Upper lobe of left lung (tissue), 6 donors: ENCODE measurements around the gene TOMM6. TPM values are rescaled to one million over a fixed set of nuclear protein-coding genes. Genes with fewer than 3 reads are reported as not detected.
"Not testable (repeated sequence)": the region's sequence is repeated elsewhere in the genome, so short reads cannot be mapped to it uniquely, and the experiment has no call there.

Experiments
- ATAC-seq, 2 donors: fragments of 200-7000 bp; cut with Tn5 transposase; one replicate each; pipeline ENCODE4 v1.9.1; 2022; ENCODE audit warnings: mild to moderate bottlenecking in 2 of 2, moderate library complexity in 2 of 2; ENCODE audit not compliant: low FRiP score in 2 of 2
- DNase-seq, 2 donors: peaks; one replicate each; pipeline ENCODE4 v3.0.0-alpha.2; 2019 to 2020
- H3K27ac ChIP-seq, 4 donors: fragments of 200-600 bp; sonication (generic); one replicate each; pipeline ENCODE4 v1.5.1; 2016 to 2019
- H3K27me3 ChIP-seq, 4 donors: fragments of 200-600 bp; sonication (generic); one replicate each; pipeline ENCODE4 v1.5.1; 2017 to 2019
- H3K36me3 ChIP-seq, 4 donors: fragments of 200-600 bp; sonication (generic); one replicate each; pipeline ENCODE4 v1.5.1; 2016 to 2019
- H3K4me1 ChIP-seq, 4 donors: fragments of 200-600 bp; sonication (generic); one replicate each; pipeline ENCODE4 v1.5.1; 2018 to 2019
- H3K4me3 ChIP-seq, 4 donors: fragments of 200-600 bp; sonication (generic); one replicate each; pipeline ENCODE4 v1.5.1; 2017 to 2019; ENCODE audit warnings: mild to moderate bottlenecking in 2 of 4, moderate library complexity in 1 of 4
- H3K9me3 ChIP-seq, 4 donors: fragments of 200-600 bp; sonication (generic); one replicate each; pipeline ENCODE4 v1.5.1; 2018 to 2019
- EP300 ChIP-seq, 4 donors: sonication (generic); formaldehyde crosslinking; IDR thresholded peaks; one replicate each; pipeline ENCODE4 v1.5.1; 2017; ENCODE audit warnings: antibody characterized with exemption in 4 of 4, control low read depth in 2 of 4
- POLR2A ChIP-seq, 4 donors: fragments of 450-650 bp; IDR thresholded peaks; one replicate each; pipeline ENCODE4 v1.5.1; 2016 to 2017; ENCODE audit warnings: antibody characterized with exemption in 4 of 4, mild to moderate bottlenecking in 2 of 4
- POLR2AphosphoS5 ChIP-seq, 2 donors: sonication (generic); formaldehyde crosslinking; IDR thresholded peaks; one replicate each; pipeline ENCODE4 v1.5.1; 2017; ENCODE audit warnings: antibody characterized with exemption in 2 of 2
- WGBS, 2 donors: methylation state at CpG; one replicate each; pipeline ENCODE4 v1.1.5; 2017 to 2018; 5-methylcytosine and 5-hydroxymethylcytosine counted together
- total RNA-seq, 6 donors: library from RNA; depleted of rRNA in 4 of 6; stranded (reverse); fragments of >200 nt in 4 of 6; gene quantifications; one replicate each; pipeline versions ENCODE4 v1.1.0 to v1.2.1, GENCODE V29; 2016 to 2021
- TF ChIP-seq, protein P1 (sequence below), 6 experiments: fragments of 450-650 bp in 4 of 6; fragments of 200-600 bp in 2 of 6; sonication (generic) in 2 of 6; IDR thresholded peaks; one replicate each; pipeline ENCODE4 v1.5.1; 2016 to 2019; ENCODE audit warnings: antibody characterized with exemption in 6 of 6
- donor health status: DM: no; HTN: no; CAD: no; lungs with moderate emphysema.
- donor health status: DM: no; HTN: yes; CAD: no; lungs with severe emphysema.

Gene TOMM6
- total RNA-seq, 6 donors from 2014 or later: 7.3 to 169 (median 96.9) TPM

DNA sequence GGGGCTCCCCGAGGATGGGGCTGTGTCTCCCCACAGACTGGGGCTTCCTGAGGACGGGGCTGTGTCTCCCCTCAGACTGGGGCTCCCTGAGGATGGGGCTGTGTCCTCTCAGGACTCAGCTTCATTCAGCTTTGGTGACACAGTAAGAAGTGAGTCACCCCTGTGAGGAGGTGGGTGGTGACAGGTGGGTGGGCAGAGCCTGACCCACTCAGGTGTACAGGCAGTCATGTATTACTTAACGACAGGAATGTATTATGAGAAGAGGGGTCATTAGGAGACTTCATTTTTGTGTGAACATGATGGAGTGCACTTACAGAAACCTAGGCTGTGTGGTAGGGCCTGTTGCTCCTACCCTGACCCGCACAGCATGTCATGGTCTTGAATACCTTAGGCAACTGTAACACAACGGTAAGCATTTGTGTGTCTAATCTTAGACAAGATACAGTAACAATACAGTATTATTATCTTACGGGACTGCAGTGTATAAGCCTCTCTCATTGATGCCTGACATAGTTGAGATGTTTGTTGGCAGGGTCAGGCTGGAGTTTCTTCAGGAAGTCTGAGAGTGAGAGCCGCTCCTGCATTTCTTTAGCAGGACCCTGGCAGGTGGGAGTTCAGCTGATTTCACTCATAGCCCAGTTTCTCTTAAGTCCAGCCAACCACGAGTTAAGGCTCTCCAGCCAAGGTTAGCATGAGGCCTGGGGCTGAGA lies 29.4 kb upstream of the TOMM6 start:
- no peak for TF ChIP-seq POLR2A (IDR thresholded peaks at IDR 0.05)
- TF ChIP-seq POLR2AphosphoS5 (IDR thresholded peaks at IDR 0.05): no peak
- TF ChIP-seq, protein P1, sequence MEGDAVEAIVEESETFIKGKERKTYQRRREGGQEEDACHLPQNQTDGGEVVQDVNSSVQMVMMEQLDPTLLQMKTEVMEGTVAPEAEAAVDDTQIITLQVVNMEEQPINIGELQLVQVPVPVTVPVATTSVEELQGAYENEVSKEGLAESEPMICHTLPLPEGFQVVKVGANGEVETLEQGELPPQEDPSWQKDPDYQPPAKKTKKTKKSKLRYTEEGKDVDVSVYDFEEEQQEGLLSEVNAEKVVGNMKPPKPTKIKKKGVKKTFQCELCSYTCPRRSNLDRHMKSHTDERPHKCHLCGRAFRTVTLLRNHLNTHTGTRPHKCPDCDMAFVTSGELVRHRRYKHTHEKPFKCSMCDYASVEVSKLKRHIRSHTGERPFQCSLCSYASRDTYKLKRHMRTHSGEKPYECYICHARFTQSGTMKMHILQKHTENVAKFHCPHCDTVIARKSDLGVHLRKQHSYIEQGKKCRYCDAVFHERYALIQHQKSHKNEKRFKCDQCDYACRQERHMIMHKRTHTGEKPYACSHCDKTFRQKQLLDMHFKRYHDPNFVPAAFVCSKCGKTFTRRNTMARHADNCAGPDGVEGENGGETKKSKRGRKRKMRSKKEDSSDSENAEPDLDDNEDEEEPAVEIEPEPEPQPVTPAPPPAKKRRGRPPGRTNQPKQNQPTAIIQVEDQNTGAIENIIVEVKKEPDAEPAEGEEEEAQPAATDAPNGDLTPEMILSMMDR (IDR thresholded peaks at IDR 0.05): no peak
- TF ChIP-seq EP300 (IDR thresholded peaks at IDR 0.05): no peak
- no peaks in the 10 kb centered on the region for H3K4me1 ChIP-seq
- no peak for ATAC-seq
- H3K27ac ChIP-seq: no peak overlapping the region
- H3K4me3 ChIP-seq: no peak overlapping the region
- H3K9me3 ChIP-seq: no peaks in the 10 kb centered on the region
- no peak for DNase-seq
- WGBS, 2 donors: 68 to 71% methylated on average over 3 to 6 of the region's 8 CpGs
- no peaks in the 10 kb centered on the region for H3K27me3 ChIP-seq
- H3K36me3 ChIP-seq: no peaks in the 10 kb centered on the region

DNA sequence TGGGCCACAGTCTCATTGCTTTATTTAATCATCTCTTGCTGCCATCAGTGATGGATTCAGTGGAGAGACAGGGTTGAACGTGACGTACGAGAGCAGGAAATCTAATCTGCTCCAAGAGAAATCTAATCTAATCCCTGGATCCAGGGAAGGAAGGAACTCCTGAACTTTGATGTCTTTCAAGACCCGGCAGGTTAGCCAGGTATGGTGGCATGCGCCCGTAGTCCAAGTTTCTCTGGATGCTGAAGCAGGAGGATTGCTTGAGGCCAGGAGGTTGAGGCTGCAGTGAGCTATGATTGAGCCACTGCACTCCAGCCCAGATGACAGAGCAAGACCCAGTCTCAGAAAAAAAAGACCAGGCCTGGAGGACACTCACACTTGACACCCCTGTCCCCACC lies 28.9 kb upstream of the TOMM6 start:
- 86 to 87% methylated on average over 6 of the region's 6 CpGs for WGBS, 2 donors
- Histone ChIP-seq H3K27me3 (no peaks in the 10 kb centered on the region), H3K27ac (no peak overlapping the region), H3K4me1 (no peaks in the 10 kb centered on the region), H3K9me3 (no peaks in the 10 kb centered on the region), H3K4me3 (no peak overlapping the region), H3K36me3 (no peaks in the 10 kb centered on the region)
- DNase-seq (no peak), ATAC-seq (no peak)
- TF ChIP-seq POLR2AphosphoS5 (IDR thresholded peaks at IDR 0.05): no peak

DNA sequence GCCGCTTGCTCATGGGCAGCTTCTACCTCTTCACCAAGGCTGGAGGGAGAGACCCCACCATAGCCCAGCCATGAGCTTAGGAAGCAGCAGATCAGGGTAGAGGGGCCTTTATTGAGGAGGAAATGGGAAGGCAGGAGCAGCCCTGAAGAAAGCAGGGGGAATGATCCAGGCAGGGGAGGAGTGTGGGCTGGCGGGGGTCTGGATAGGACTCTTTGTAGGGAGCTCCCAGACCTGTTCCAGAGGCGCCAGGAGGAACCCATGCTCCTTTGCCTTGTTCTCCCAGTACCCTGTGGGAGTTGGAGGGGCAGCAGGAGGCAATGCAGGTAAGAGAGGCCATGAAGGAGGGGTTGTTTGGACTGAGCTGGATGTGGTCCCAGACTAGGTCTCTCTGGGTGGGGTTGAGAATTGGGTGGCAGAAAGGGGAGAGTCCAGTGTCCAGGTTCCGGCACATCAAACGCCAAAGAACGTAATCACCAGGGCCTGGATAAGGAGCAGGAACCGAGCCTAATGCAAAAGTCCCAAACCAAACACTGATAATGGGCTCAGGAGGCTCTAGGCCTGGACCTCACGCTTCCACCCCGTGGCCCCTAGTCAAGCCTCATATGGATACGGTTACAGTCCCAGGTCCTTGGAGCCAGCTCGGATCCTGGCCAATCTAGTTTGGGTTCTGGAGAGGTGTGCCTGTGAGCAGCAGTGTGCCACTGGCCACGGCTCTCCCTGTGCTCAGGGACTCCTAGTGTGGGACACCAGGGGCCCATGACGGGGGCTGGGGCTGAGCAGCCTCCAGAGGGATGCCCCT lies 28.2 kb upstream of the TOMM6 start:
- WGBS, 2 donors: 85 to 88% methylated on average over 11 to 13 of the region's 13 CpGs
- Histone ChIP-seq H3K9me3 (no peaks in the 10 kb centered on the region), H3K4me1 (no peaks in the 10 kb centered on the region), H3K4me3 (no peak overlapping the region), H3K27ac (no peak overlapping the region), H3K36me3 (no peaks in the 10 kb centered on the region), H3K27me3 (no peaks in the 10 kb centered on the region)
- TF ChIP-seq, protein P1 (IDR thresholded peaks at IDR 0.05): no peak
- TF ChIP-seq POLR2A (IDR thresholded peaks at IDR 0.05): no peak
- TF ChIP-seq POLR2AphosphoS5 (IDR thresholded peaks at IDR 0.05): no peak
- no peak for TF ChIP-seq EP300 (IDR thresholded peaks at IDR 0.05)
- ATAC-seq: peak; percentile 7 to 22
- DNase-seq: no peak

DNA sequence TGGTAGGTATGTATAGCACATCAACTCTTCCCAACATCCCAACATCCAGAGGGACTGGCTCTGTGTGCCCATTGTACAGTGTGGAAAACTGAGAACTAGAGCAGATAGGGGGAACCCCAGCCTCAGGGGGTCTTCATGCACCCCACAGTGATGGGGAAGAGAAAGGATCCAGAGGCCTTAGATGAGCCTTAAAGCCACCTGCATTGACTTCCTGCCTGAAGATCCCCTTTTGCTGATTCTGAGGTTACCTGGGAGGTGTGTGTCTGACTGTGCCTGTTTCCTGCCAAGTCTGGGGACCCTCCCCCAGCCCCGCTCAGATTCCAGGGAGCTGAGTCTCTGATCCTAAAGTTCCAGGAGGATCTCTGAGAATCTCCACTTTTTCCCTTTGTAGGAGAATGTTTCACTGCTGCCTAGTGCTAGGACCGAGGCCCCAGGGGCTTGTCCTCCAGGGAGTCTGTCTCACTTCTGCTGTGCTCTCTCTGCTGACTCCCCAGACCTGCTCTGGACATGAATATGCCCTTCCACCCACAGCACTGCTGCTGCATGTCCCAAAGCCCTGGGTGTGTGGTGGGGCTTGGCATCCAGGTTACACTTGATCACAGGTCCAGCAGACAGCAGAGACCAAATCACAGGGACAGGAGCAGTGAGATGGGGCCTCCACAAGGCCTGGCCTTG lies 27.5 kb upstream of the TOMM6 start:
- Histone ChIP-seq H3K4me3 (no peak overlapping the region), H3K27ac (no peak overlapping the region), H3K27me3 (no peaks in the 10 kb centered on the region), H3K9me3 (no peaks in the 10 kb centered on the region), H3K36me3 (no peaks in the 10 kb centered on the region), H3K4me1 (no peaks in the 10 kb centered on the region)
- ATAC-seq (no peak), DNase-seq (no peak)
- no peak for TF ChIP-seq POLR2A (IDR thresholded peaks at IDR 0.05)
- TF ChIP-seq, protein P1 (IDR thresholded peaks at IDR 0.05): no peak
- 87 to 92% methylated on average over 2 of the region's 2 CpGs for WGBS, 2 donors

DNA sequence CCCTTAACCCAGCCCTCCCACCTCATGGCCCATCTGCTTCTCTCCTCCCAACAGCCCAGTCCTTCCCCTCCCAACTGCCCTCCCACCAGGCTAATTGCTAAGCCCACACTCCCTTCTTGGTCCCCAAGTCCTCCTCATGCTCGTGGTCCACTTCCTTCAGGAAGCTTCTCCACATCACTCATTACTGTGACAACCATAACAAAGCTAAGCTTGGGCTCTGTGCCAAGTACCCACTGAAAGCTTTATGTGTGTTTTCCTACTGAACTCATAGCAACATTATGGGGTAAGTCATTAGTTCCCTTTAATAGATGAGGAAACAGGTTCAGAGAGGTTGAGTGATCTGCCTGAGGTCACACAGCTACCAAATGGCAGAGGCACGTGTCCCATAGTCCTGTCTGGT lies 24.0 kb upstream of the TOMM6 start:
- Histone ChIP-seq H3K9me3 (no peaks in the 10 kb centered on the region), H3K27ac (no peak overlapping the region), H3K4me3 (no peak overlapping the region), H3K4me1 (peaks cover 12 to 18% (median 17%) of the 10 kb centered on the region in 4 donors), H3K36me3 (no peaks in the 10 kb centered on the region), H3K27me3 (no peaks in the 10 kb centered on the region)
- whole genome bisulfite sequencing, 2 donors: 9 to 28% methylated on average over 2 of the region's 2 CpGs
- TF ChIP-seq POLR2A (IDR thresholded peaks at IDR 0.05): no peak
- TF ChIP-seq EP300 (IDR thresholded peaks at IDR 0.05): no peak
- TF ChIP-seq, protein P1 (IDR thresholded peaks at IDR 0.05): no peak
- TF ChIP-seq POLR2AphosphoS5 (IDR thresholded peaks at IDR 0.05): no peak
- DNase-seq (no peak), ATAC-seq (no peak)

DNA sequence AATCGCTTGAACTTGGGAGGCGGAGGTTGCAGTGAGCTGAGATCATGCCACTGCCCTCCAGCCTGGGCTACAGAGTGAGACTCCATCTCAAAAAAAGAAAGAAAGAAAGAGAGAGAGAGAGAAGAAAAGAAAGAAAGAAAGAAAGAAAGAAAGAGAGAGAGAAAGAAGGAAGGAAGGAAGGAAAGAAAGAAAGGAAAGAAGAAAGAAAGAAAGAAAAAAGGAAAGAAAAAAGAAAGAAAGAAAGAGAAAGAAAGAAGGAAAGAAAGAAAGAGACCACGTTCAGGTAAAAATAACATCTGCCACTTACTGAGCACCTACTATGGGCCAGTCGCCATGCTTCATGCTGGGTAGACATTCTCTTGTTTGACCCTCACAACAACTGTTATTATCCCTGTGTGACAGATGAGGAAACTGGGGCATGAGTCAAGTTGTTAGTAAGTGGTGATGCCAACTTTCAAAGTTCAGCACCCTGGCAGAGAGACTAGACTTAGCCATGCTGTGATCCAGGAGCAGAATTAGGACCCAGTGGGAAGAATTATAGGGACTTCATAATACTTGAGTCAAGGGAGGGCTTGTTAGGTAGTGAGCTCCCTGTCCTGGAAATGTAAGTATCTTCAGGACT lies 21.3 kb upstream of the TOMM6 start:
- H3K27ac ChIP-seq: peak overlapping the region in 3 of 4 donors; percentile 73 to 81 (median 77)
- H3K36me3 ChIP-seq: peaks cover 3 to 14% (median 10%) of the 10 kb centered on the region in 4 donors
- not testable (repeated sequence) for ATAC-seq, H3K9me3 ChIP-seq, H3K4me3 ChIP-seq, H3K27me3 ChIP-seq, DNase-seq
- peaks cover 17 to 26% (median 24%) of the 10 kb centered on the region in 4 donors for H3K4me1 ChIP-seq
- WGBS, 2 donors: 93 to 96% methylated on average over 4 of the region's 4 CpGs
